ENCODE measurements around the gene PADI3.
"Not testable (repeated sequence)": the region's sequence is repeated elsewhere in the genome, so short reads cannot be mapped to it uniquely, and the experiment has no call there.

PADI3 gene

GRCh38 chr1:17216078-17216477, 32.8 kb upstream of the PADI3 start:
- no peak for DNase-seq (ENCODE audit: low spot score)

- no peak for DNase-seq (ENCODE audit: low spot score)
These were observed 31.3 kb upstream of the PADI3 start for GRCh38 chr1:17217607-17218006.

- DNase-seq (ENCODE audit: low spot score): no peak
These were observed 30.0 kb upstream of the PADI3 start for GRCh38 chr1:17218939-17219338.

- DNase-seq (ENCODE audit: low spot score): no peak
These were observed 28.6 kb upstream of the PADI3 start for GRCh38 chr1:17220287-17220686.

- DNase-seq (ENCODE audit: low spot score): no peak
These were observed 26.3 kb upstream of the PADI3 start for GRCh38 chr1:17222557-17222956.

- DNase-seq (ENCODE audit: low spot score): no peak
These were observed 24.5 kb upstream of the PADI3 start for GRCh38 chr1:17224434-17224833.

- DNase-seq (ENCODE audit: low spot score): no peak
These were observed 23.8 kb upstream of the PADI3 start for GRCh38 chr1:17225140-17225539.

- DNase-seq (ENCODE audit: low spot score): no peak
These were observed 21.5 kb upstream of the PADI3 start for GRCh38 chr1:17227358-17227915.

- no peak for DNase-seq (ENCODE audit: low spot score)
These were observed 20.3 kb upstream of the PADI3 start for GRCh38 chr1:17228619-17229018.

- no peak for DNase-seq (ENCODE audit: low spot score)
These were observed 19.5 kb upstream of the PADI3 start for GRCh38 chr1:17229379-17229778.

- no peak for DNase-seq (ENCODE audit: low spot score)
These were observed 18.8 kb upstream of the PADI3 start for GRCh38 chr1:17230106-17230505.

GRCh38 chr1:17230671-17231310, 18.1 kb upstream of the PADI3 start:
- no peak for DNase-seq (ENCODE audit: low spot score)

GRCh38 chr1:17232759-17233661, 15.9 kb upstream of the PADI3 start:
- no peak for DNase-seq (ENCODE audit: low spot score)

GRCh38 chr1:17233675-17234320, 15.1 kb upstream of the PADI3 start:
- DNase-seq (ENCODE audit: low spot score): peak; percentile 79

- no peak for DNase-seq (ENCODE audit: low spot score)
These were observed 14.5 kb upstream of the PADI3 start for GRCh38 chr1:17234405-17234804.

GRCh38 chr1:17235135-17235885, 13.6 kb upstream of the PADI3 start:
- no peak for DNase-seq (ENCODE audit: low spot score)

- DNase-seq (ENCODE audit: low spot score): peak; percentile 86
These were observed 11.9 kb upstream of the PADI3 start for GRCh38 chr1:17236779-17237560.

GRCh38 chr1:17237561-17237903, 11.4 kb upstream of the PADI3 start:
- DNase-seq (ENCODE audit: low spot score): no peak

GRCh38 chr1:17239420-17239819, 9.5 kb upstream of the PADI3 start:
- peak; percentile 62 for DNase-seq (ENCODE audit: low spot score)

GRCh38 chr1:17241011-17241779, 7.7 kb upstream of the PADI3 start:
- DNase-seq (ENCODE audit: low spot score): not testable (repeated sequence)

- not testable (repeated sequence) for DNase-seq (ENCODE audit: low spot score)
These were observed 7.2 kb upstream of the PADI3 start for GRCh38 chr1:17241780-17242074.
